ENCODE measurements around the gene CRNN. TPM values are rescaled to one million over a fixed set of nuclear protein-coding genes. Genes with fewer than 3 reads are reported as not detected.

The CRNN gene
- total RNA-seq, 1 donor from 2014 or later: not detected

DNA sequence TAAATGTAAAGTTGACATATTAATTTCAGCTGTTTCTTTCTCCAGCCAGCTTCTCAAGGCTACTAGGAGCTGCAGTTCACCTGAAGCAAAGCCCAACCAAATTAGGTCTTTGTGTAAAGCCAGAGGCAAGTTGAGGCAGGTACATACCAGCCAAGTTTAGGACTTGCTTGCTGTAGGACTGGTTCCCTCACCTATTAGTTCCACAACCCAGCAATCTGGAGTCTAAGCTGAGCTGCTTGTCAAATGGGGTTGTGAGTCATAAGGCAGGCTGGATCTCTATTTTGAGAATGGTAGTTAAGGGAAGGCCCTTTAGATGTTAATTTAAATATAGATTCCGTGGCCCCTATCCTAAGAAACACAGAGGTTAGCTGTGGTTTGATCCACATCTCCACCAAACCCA is 46.6 kb downstream of the CRNN start:
- intact Hi-C loops (cut with DNase I): no loop called here
- DNase-seq: no peak
- no peak for ATAC-seq (ENCODE audit: poor library complexity)

DNA sequence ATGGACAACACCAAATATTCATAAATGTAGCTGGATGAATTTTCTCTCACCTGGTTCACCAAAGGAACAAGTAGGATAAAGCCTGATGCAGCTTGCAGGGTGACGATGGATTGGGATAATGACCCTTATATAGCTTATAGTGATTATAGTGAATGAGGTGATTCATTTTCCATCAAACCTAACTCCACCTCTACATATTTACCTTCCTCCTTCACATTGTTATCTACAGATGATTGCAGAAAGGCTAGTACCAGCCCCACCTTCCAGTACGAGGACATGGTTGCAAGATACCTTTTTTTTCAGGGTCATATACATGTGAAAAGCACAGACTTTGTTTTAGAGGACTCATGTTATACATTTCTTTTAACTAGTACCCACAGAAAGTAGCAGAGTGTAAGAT is 54.2 kb downstream of the CRNN start, which contains the start of gene FLG2:
TSS of gene FLG2 (minus strand) at position 101 of the 400 bp plus-strand sequence. CDS start 1,122 bp downstream, outside the sequence.
- intact Hi-C loops (cut with DNase I): no loop called here
- no peak for DNase-seq

More for the DNA sequence above, 54.2 kb downstream of the CRNN start, which contains the start of gene FLG2:
- no peak for ATAC-seq (ENCODE audit: poor library complexity)

Other genes with a start within 250 kb of the CRNN start
- gene HRNR, start 190.1 kb downstream of the CRNN start, total RNA-seq: not detected
- gene FLG, start 89.0 kb downstream of the CRNN start, total RNA-seq: not detected
- gene FLG2, start 54.3 kb downstream of the CRNN start, total RNA-seq: not detected
- not detected for gene LCE5A, start 96.5 kb upstream of the CRNN start, total RNA-seq
- not detected for gene CRCT1, start 100.2 kb upstream of the CRNN start, total RNA-seq
- not detected for gene LCE3E, start 152.5 kb upstream of the CRNN start, total RNA-seq
- not detected for gene LCE3D, start 166.3 kb upstream of the CRNN start, total RNA-seq
- gene LCE3C, start 186.0 kb upstream of the CRNN start, total RNA-seq: not detected
- gene LCE3B, start 199.5 kb upstream of the CRNN start, total RNA-seq: not detected
- not detected for gene LCE3A, start 208.8 kb upstream of the CRNN start, total RNA-seq
- gene LCE2D, start 249.1 kb upstream of the CRNN start, total RNA-seq: not detected